HG02943 (cell line): ENCODE measurements around the gene IFT27.
"Not testable (repeated sequence)": the region's sequence is repeated elsewhere in the genome, so short reads cannot be mapped to it uniquely, and the experiment has no call there.

Source experiments
- ATAC-seq: cut with Tn5 transposase; IDR thresholded peaks from one replicate; pipeline ENCODE4 v1.9.1; 2021; ENCODE audit warnings: mild to moderate bottlenecking, low read depth, moderate library complexity; ENCODE audit not compliant: unreplicated experiment

IFT27 gene

GRCh38 chr22:36767035-36767775 is 8.7 kb downstream of the IFT27 start:
- ATAC-seq = no peak

DNA sequence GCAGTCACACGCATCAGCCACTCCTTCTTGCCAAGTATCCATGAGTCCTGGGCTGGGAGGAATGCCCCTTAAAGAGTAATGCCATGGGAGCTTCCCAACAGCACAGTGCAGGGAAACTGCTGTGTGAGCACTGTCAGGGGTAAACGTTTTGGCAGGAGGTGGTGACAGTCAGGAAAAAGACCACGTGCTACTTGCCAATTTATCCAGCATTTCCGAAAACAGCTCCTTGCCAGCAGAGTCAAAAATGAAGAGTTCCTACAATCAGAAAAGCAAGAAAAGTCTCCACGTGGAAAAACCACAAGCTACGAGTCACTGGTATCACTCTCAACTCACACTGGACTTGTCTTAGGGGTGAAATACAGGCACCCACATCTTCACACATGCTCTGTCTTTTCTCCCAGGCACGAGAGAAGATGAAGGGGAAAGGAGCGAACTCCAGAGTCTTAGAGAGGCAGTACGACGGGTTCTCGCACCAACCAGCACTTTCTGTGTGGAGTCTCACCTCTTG is 9.9 kb downstream of the IFT27 start:
- no peak for ATAC-seq

- ATAC-seq = no peak
These were observed 10.6 kb downstream of the IFT27 start for GRCh38 chr22:36765131-36765942.

GRCh38 chr22:36764641-36765040 is 11.3 kb downstream of the IFT27 start:
- ATAC-seq = no peak

GRCh38 chr22:36764060-36764459 is 11.9 kb downstream of the IFT27 start:
- no peak for ATAC-seq

DNA sequence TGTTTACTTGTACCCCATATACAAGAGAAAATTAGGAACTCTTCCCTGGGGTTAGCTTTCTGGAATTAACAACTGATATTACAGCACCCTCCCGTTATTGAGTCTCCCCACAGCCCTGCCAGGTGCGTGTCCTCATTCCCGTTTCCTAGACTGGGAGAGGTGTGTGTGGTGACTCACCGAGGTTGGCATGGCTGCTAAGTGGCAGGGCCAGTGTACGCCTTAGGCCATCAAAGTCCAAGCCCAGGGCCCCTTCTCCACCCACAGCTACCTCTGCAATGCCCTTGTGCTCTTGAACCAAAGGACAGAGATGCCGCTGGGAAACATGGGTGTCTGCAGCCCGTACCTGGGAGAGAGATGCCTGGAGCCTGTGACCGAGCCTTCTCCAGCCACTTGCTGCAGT is 12.3 kb downstream of the IFT27 start:
- no peak for ATAC-seq

GRCh38 chr22:36762687-36763260 is 13.1 kb downstream of the IFT27 start:
- ATAC-seq = no peak

DNA sequence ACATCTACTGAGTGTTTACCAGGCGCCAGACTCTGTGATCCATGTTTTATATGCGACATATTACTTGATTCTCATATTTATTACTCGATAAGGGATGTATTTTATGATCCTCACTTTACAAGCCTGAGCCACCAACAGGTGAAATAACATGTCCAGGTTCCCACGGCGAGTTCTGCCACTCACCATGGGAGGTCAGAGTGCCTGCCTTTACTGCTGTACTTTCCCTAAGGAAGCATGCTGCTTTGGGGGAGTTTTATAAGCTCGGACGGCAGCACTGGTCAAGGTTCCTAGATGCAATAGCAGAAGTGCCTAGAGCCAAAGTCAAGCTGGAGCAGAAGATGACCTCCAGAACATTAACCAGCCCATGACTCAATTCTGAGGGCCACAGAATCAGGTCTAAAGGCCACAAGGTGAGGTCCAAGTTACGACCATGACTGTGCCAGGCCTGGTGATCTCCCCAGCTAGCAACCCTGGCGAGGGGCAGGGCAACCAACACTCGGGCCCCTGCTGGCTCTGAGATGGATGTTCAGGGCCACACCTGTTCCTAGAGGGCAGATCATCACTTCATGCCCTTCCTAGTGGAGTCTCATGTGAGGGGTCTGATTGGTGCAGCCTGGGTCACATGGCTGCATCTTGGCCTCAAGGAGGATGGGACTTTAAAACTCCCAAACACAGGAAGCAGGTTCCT is 14.2 kb downstream of the IFT27 start:
- ATAC-seq = no peak

DNA sequence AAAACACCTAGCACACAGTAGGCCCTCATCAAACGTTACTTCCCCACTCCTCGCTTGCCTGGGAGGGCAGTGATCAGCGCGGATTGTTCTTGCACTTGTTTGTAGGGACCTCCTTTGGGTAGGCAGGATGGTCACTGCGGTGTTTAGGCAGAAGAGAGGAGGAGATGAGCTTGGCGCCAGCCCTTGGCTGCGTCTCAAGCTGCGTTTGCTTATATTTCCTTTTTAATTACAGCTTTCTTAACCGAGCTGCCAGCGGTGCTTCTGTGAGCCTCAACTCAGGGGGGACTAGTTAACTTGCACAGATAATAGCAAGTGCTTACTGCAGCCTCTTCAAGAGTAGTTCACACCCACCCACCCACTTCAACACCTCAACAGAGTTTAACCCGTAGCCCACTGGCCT is 15.1 kb downstream of the IFT27 start:
- ATAC-seq = no peak

- no peak for ATAC-seq
These were observed 16.3 kb downstream of the IFT27 start for GRCh38 chr22:36759481-36760159.

- ATAC-seq = no peak
These were observed 17.1 kb downstream of the IFT27 start for GRCh38 chr22:36758792-36759271.

DNA sequence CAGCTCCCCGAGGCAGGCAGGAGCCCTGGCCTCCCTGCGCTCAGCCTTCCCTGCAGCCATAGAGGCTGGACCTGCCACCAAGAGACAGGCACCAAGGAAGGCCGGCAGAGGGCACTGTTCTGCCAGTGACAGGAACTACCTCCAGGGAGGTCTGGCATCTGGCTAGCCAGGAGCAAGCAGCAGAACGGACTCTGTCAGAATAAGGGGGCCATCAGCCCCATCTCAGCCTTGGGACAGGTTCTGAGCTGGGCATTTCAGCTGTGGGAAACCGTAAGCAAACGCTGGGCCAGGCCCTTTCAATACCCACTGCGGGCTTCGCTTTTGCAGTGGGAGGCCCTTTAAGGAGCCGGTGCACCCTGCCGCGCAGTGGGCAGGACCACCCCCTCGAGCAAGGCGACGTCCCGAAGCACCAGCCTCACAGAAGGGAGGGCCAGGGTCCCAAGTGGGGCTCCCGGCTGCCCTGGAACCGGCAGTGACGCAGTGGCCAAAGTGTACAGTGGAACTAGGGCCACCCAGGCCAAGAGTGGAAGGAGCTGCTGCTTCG is 18.2 kb downstream of the IFT27 start:
- ATAC-seq = no peak

- ATAC-seq = no peak
These were observed 18.9 kb downstream of the IFT27 start for GRCh38 chr22:36756746-36757655.

- ATAC-seq = no peak
These were observed 19.9 kb downstream of the IFT27 start for GRCh38 chr22:36756031-36756430.

- no peak for ATAC-seq
These were observed 20.6 kb downstream of the IFT27 start for GRCh38 chr22:36755316-36755715.

- not testable (repeated sequence) for ATAC-seq
These were observed 21.0 kb downstream of the IFT27 start for GRCh38 chr22:36754881-36755280.

DNA sequence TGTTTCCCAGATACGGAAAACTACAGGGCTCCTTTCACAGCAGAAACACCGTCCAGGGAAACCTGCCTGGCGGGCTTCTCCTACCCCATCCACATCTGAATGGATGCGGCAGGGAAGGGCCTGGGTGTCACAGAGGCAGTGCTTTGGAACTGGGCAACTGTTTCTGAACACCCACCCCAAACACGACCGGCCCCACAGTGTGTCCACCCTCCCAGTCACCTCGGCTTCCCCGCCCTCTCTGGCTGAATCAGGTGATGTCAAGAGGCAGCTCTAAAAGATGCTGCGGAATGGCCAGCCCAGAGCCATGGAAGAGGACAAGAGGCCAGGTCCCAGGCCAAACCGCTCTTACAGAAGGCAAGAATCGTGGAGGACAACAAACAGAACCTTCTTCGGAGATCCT is 22.0 kb downstream of the IFT27 start:
- ATAC-seq = no peak

DNA sequence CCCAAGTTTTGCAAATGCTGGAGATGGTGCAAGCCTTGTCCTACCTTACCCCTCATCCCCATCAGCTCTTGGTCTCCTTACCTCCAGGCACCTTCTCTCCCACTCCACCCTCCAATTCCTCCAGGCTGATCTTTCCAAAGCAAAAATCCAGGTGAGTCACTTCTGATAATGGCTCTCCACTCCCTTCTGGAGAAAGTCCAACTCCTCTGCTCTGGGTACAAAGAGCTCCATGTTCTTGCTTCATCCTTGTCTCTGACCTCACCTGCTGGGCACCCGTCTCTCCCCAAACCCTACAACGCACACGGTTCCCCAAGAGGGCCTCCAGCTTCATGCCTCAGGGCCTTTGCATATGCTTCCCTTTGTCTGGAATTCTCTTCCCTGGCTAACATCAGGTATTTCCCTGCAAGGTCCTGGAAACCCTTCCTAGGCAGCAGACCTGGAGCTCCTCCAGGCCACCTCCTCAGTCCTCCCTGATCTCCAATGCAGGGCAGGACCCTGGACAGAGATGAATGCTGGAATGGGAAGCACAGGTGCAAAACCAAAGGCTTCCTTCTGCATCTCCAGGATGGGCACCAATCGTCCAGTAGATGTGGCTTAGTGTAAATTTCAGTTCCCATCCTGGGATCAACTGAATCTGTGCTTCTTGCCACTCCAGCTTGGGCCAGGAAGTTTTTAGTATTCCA is 22.7 kb downstream of the IFT27 start:
- no peak for ATAC-seq
